Loucy (cell line): ENCODE data around the gene CHPF2.

ENCODE experiments used
- H2AFZ ChIP-seq: fragments of 200-600 bp; sonication (generic); 2 replicates; pipeline ENCODE4 v1.6.0; 2016; ENCODE audit warnings: antibody characterized with exemption, mild to moderate bottlenecking, low read length, moderate library complexity
- H3F3A ChIP-seq: fragments of 200-600 bp; 2 replicates; pipeline ENCODE4 v1.6.0; 2016; ENCODE audit warnings: antibody characterized with exemption, low read depth, mild to moderate bottlenecking
- H3K27me3 ChIP-seq: fragments of 200-600 bp; sonication (generic); 2 replicates; pipeline ENCODE4 v1.6.1; 2014; ENCODE audit warnings: low read length, mild to moderate bottlenecking; ENCODE audit not compliant: insufficient read depth, poor library complexity, severe bottlenecking
- H3K36me3 ChIP-seq: fragments of 200-600 bp; sonication (generic); 2 replicates; pipeline ENCODE4 v1.6.1; 2016; ENCODE audit warnings: low read length; ENCODE audit not compliant: insufficient read depth
- H3K4me1 ChIP-seq: fragments of 200-600 bp; sonication (generic); 2 replicates; pipeline ENCODE4 v1.5.1; 2014; ENCODE audit warnings: low read length, mild to moderate bottlenecking; ENCODE audit not compliant: insufficient read depth, poor library complexity, severe bottlenecking
- H3K4me2 ChIP-seq: fragments of 200-600 bp; sonication (generic); 2 replicates; pipeline ENCODE4 v1.6.0; 2014; ENCODE audit warnings: antibody characterized with exemption, low read length, low read depth, mild to moderate bottlenecking; ENCODE audit not compliant: poor library complexity, severe bottlenecking
- H3K4me3 ChIP-seq: fragments of 200-600 bp; sonication (generic); 2 replicates; pipeline ENCODE4 v1.5.1; 2014; ENCODE audit warnings: low read length, mild to moderate bottlenecking, mixed read lengths; ENCODE audit not compliant: poor library complexity, severe bottlenecking
- H3K79me2 ChIP-seq: fragments of 200-600 bp; sonication (generic); 2 replicates; pipeline ENCODE4 v1.6.1; 2014; ENCODE audit warnings: low read length; ENCODE audit not compliant: insufficient read depth
- H3K9ac ChIP-seq: fragments of 200-600 bp; sonication (generic); 2 replicates; pipeline ENCODE4 v1.6.0; 2014; ENCODE audit warnings: mild to moderate bottlenecking, low read depth, low read length, moderate library complexity; ENCODE audit not compliant: poor library complexity, severe bottlenecking
- H3K9me2 ChIP-seq: fragments of 200-600 bp; sonication (generic); replicated peaks from 2 replicates; pipeline ENCODE4 v1.6.1; 2016; ENCODE audit warnings: low read depth, low read length, mixed read lengths
- H3K9me3 ChIP-seq: fragments of 200-600 bp; sonication (generic); 2 replicates; pipeline ENCODE4 v1.6.1; 2014; ENCODE audit warnings: mild to moderate bottlenecking, antibody characterized with exemption, low read length, low read depth; ENCODE audit not compliant: insufficient read depth
- H4K20me1 ChIP-seq: fragments of 200-600 bp; sonication (generic); 2 replicates; pipeline ENCODE4 v1.6.0; 2014; ENCODE audit warnings: antibody characterized with exemption, low read length, mild to moderate bottlenecking; ENCODE audit not compliant: insufficient read depth, poor library complexity, severe bottlenecking
- CTCF ChIP-seq: fragments of 200-600 bp; sonication (generic); conservative IDR thresholded peaks from 2 replicates; pipeline ENCODE4 v1.5.1; 2014; ENCODE audit warnings: mild to moderate bottlenecking, antibody characterized with exemption, low read length
- EZH2phosphoT487 ChIP-seq: fragments of 200-600 bp; IDR thresholded peaks from 2 replicates; pipeline ENCODE4 v1.6.1; 2018; ENCODE audit warnings: antibody characterized with exemption, mild to moderate bottlenecking, moderate library complexity, borderline replicate concordance

Gene CHPF2

GRCh38 chr7:151278949-151279348 lies 46.7 kb downstream of the CHPF2 start:
- no peaks in the 10 kb centered on the region for H4K20me1 ChIP-seq
- TF ChIP-seq EZH2phosphoT487 = no peak
- TF ChIP-seq CTCF = no peak
- no peak overlapping the region for H3K4me2 ChIP-seq
- H3K36me3 ChIP-seq = no peaks in the 10 kb centered on the region
- H3F3A ChIP-seq = no peaks in the 10 kb centered on the region
- H3K27me3 ChIP-seq = no peaks in the 10 kb centered on the region
- no peaks in the 10 kb centered on the region for H3K9me3 ChIP-seq
- peaks cover 6% of the 10 kb centered on the region for H3K4me1 ChIP-seq
- no peaks in the 10 kb centered on the region for H3K9me2 ChIP-seq
- no peak overlapping the region for H3K9ac ChIP-seq
- no peak overlapping the region for H3K4me3 ChIP-seq
- no peaks in the 10 kb centered on the region for H3K79me2 ChIP-seq
- H2AFZ ChIP-seq = no peak overlapping the region

- peaks cover 6% of the 10 kb centered on the region for H3K4me1 ChIP-seq
- H4K20me1 ChIP-seq = no peaks in the 10 kb centered on the region
- no peak overlapping the region for H3K4me3 ChIP-seq
- no peak for TF ChIP-seq EZH2phosphoT487
- no peak for TF ChIP-seq CTCF
- H3K9me2 ChIP-seq = no peaks in the 10 kb centered on the region
- no peaks in the 10 kb centered on the region for H3F3A ChIP-seq
- no peak overlapping the region for H2AFZ ChIP-seq
- no peaks in the 10 kb centered on the region for H3K9me3 ChIP-seq
- no peaks in the 10 kb centered on the region for H3K79me2 ChIP-seq
- H3K9ac ChIP-seq = no peak overlapping the region
- no peaks in the 10 kb centered on the region for H3K36me3 ChIP-seq
- H3K27me3 ChIP-seq = no peaks in the 10 kb centered on the region
- no peak overlapping the region for H3K4me2 ChIP-seq
Measured at GRCh38 chr7:151279868-151280267, 47.6 kb downstream of the CHPF2 start.

GRCh38 chr7:151280388-151281019 lies 48.2 kb downstream of the CHPF2 start:
- Histone ChIP-seq H3K79me2 (no peaks in the 10 kb centered on the region), H3K9me2 (no peaks in the 10 kb centered on the region), H4K20me1 (no peaks in the 10 kb centered on the region), H3F3A (no peaks in the 10 kb centered on the region), H3K4me1 (peaks cover 6% of the 10 kb centered on the region), H3K9ac (no peak overlapping the region), H3K9me3 (no peaks in the 10 kb centered on the region), H2AFZ (no peak overlapping the region), H3K27me3 (no peaks in the 10 kb centered on the region), H3K4me2 (no peak overlapping the region), H3K4me3 (no peak overlapping the region), H3K36me3 (no peaks in the 10 kb centered on the region)
- TF ChIP-seq EZH2phosphoT487 (no peak), CTCF (no peak)
